ENCODE measurements around the gene NEAT1.

DNA sequence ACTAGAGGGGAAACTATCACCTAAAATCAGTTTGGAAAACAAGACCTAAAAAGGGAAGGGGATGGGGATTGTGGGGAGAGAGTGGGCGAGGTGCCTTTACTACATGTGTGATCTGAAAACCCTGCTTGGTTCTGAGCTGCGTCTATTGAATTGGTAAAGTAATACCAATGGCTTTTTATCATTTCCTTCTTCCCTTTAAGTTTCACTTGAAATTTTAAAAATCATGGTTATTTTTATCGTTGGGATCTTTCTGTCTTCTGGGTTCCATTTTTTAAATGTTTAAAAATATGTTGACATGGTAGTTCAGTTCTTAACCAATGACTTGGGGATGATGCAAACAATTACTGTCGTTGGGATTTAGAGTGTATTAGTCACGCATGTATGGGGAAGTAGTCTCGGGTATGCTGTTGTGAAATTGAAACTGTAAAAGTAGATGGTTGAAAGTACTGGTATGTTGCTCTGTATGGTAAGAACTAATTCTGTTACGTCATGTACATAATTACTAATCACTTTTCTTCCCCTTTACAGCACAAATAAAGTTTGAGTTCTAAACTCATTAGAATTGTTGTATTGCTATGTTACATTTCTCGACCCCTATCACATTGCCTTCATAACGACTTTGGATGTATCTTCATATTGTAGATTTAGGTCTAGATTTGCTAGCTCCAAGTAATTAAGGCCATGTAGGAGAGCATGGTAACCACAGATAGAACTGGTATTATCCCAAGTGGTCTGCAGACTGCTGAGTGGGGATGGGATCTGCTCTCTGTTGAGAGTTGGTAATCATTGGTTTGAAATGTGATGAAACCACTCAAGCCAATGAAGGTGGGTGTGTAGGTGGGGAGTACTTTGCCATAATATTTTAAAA is 3.6 kb downstream of the NEAT1 start:
- TF ChIP-seq POLR2A (IDR thresholded peaks at IDR 0.05) = peak in 1 of 2 donors; percentile 59
- TF ChIP-seq, protein P1, sequence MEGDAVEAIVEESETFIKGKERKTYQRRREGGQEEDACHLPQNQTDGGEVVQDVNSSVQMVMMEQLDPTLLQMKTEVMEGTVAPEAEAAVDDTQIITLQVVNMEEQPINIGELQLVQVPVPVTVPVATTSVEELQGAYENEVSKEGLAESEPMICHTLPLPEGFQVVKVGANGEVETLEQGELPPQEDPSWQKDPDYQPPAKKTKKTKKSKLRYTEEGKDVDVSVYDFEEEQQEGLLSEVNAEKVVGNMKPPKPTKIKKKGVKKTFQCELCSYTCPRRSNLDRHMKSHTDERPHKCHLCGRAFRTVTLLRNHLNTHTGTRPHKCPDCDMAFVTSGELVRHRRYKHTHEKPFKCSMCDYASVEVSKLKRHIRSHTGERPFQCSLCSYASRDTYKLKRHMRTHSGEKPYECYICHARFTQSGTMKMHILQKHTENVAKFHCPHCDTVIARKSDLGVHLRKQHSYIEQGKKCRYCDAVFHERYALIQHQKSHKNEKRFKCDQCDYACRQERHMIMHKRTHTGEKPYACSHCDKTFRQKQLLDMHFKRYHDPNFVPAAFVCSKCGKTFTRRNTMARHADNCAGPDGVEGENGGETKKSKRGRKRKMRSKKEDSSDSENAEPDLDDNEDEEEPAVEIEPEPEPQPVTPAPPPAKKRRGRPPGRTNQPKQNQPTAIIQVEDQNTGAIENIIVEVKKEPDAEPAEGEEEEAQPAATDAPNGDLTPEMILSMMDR (IDR thresholded peaks at IDR 0.05) = no peak

Data from thyroid gland (tissue), 4 donors.